Left hindlimb (tissue), 1 donor: Measurements from ENCODE around the gene TNFAIP1.
"Not testable (repeated sequence)": the region's sequence is repeated elsewhere in the genome, so short reads cannot be mapped to it uniquely, and the experiment has no call there.

Experiments
- DNase-seq: peaks from one replicate; pipeline ENCODE4 v3.0.0-alpha.2; 2018

The TNFAIP1 gene

GRCh38 chr17:28325211-28325610 lies 10.3 kb upstream of the TNFAIP1 start:
- no peak for DNase-seq

- DNase-seq, result no peak
These were observed 9.4 kb upstream of the TNFAIP1 start for GRCh38 chr17:28326114-28326513.

GRCh38 chr17:28327031-28327607 lies 8.4 kb upstream of the TNFAIP1 start:
- DNase-seq, result no peak

- DNase-seq, result no peak
These were observed 7.9 kb upstream of the TNFAIP1 start for GRCh38 chr17:28327709-28328108.

- DNase-seq, result no peak
These were observed 7.2 kb upstream of the TNFAIP1 start for GRCh38 chr17:28328325-28328724.

- no peak for DNase-seq
These were observed 4.9 kb upstream of the TNFAIP1 start for GRCh38 chr17:28330671-28331070.

GRCh38 chr17:28331891-28332420 lies 3.6 kb upstream of the TNFAIP1 start:
- no peak for DNase-seq

GRCh38 chr17:28333083-28333746 lies 2.3 kb upstream of the TNFAIP1 start:
- DNase-seq, result no peak

GRCh38 chr17:28334171-28334570 lies 1.4 kb upstream of the TNFAIP1 start:
- no peak for DNase-seq

- no peak for DNase-seq
These were observed 828 bp upstream of the TNFAIP1 start for GRCh38 chr17:28334666-28335200.

- peak; percentile 78 for DNase-seq
These were observed 654 bp downstream of the TNFAIP1 start for GRCh38 chr17:28335959-28336871.

- no peak for DNase-seq
These were observed 2.7 kb downstream of the TNFAIP1 start for GRCh38 chr17:28338056-28338768.

GRCh38 chr17:28338769-28339212 lies 3.2 kb downstream of the TNFAIP1 start:
- DNase-seq, result not testable (repeated sequence)

- no peak for DNase-seq
These were observed 3.9 kb downstream of the TNFAIP1 start for GRCh38 chr17:28339431-28339830.

- DNase-seq, result no peak
These were observed 4.8 kb downstream of the TNFAIP1 start for GRCh38 chr17:28340374-28340773.

- no peak for DNase-seq
These were observed 6.0 kb downstream of the TNFAIP1 start for GRCh38 chr17:28341516-28341915.

- DNase-seq, result no peak
These were observed 6.8 kb downstream of the TNFAIP1 start for GRCh38 chr17:28342313-28342712.

- DNase-seq, result no peak
These were observed 8.0 kb downstream of the TNFAIP1 start for GRCh38 chr17:28343491-28343932.

GRCh38 chr17:28344011-28344410 lies 8.4 kb downstream of the TNFAIP1 start:
- no peak for DNase-seq

GRCh38 chr17:28344435-28344901 lies 8.9 kb downstream of the TNFAIP1 start:
- no peak for DNase-seq

GRCh38 chr17:28345419-28346198 lies 10.0 kb downstream of the TNFAIP1 start:
- DNase-seq, result no peak
